Spinal cord (tissue), 10 donors: ENCODE results near the gene PHKB. TPM values are rescaled to one million over a fixed set of nuclear protein-coding genes. Genes with fewer than 3 reads are reported as not detected.

Experiments used
- DNase-seq, 6 donors: peaks; one replicate each; pipeline versions ENCODE4 v3.0.0 to v3.0.0-alpha.2; 2013 to 2015; ENCODE audit warnings: low spot score in 6 of 6, low read depth in 4 of 6
- H3K27ac ChIP-seq: one replicate; pipeline ENCODE4 v1.5.1; 2013; ENCODE audit warnings: low read depth, low read length, control low read depth
- H3K27me3 ChIP-seq: one replicate; pipeline ENCODE4 v1.6.1; 2013; ENCODE audit warnings: low read length; ENCODE audit not compliant: control insufficient read depth, insufficient read depth
- H3K36me3 ChIP-seq: one replicate; pipeline ENCODE4 v1.6.1; 2013; ENCODE audit warnings: low read length; ENCODE audit not compliant: control insufficient read depth, insufficient read depth
- H3K4me1 ChIP-seq: one replicate; pipeline ENCODE4 v1.6.1; 2013; ENCODE audit warnings: low read length; ENCODE audit not compliant: control insufficient read depth, insufficient read depth
- H3K4me3 ChIP-seq: one replicate; pipeline ENCODE4 v1.5.1; 2013; ENCODE audit warnings: low read depth, low read length, control low read depth
- H3K9me3 ChIP-seq: one replicate; pipeline ENCODE4 v1.6.1; 2013; ENCODE audit warnings: low read length; ENCODE audit not compliant: control insufficient read depth, insufficient read depth
- WGBS: methylation state at CpG from one replicate; pipeline ENCODE4 v1.1.5; 2013; ENCODE audit warnings: missing lambda C conversion rate; ENCODE audit not compliant: insufficient coverage; 5-methylcytosine and 5-hydroxymethylcytosine counted together
- polyA plus RNA-seq, 2 donors: library from polyadenylated mRNA; unstranded; fragments of 120-200 nt; gene quantifications; one replicate each; pipeline ENCODE4 v1.2.1, GENCODE V29; 2013; ENCODE audit not compliant: insufficient read length in 2 of 2
- total RNA-seq, 2 donors: library from RNA; depleted of rRNA in 1 of 2; stranded (reverse); fragments of 120-200 nt in 1 of 2; fragments of >200 nt in 1 of 2; gene quantifications; one replicate each; pipeline versions ENCODE4 v1.2.3 to v1.2.4, GENCODE V29; 2013 to 2014
- donor health status: healthy.

PHKB gene
- total and polyA plus RNA-seq, 4 donors, result 78.5 to 141 (median 85.6) TPM

DNA sequence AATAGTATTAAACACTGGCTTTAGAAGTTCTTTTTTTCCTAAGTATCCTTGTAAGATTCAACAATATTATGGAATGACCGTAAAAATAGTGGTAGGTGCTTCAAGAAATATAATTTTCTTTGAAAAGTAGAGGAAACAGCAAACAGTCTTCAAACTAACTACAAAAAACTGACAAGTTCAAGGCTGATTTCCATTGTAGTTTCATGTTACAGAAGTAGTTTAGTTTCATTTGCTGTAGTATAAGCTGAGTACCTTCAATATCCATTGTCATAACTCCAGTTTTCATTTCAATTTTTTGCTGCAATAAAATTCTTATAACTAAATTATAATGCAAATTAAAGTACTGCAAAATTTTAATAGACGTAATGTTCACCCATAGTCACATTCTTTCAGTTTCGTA is 19.3 kb downstream of the PHKB start:
- DNase-seq, result no peak
- Histone ChIP-seq H3K36me3 (no peaks in the 10 kb centered on the region), H3K4me3 (no peak overlapping the region), H3K4me1 (no peaks in the 10 kb centered on the region), H3K9me3 (no peaks in the 10 kb centered on the region), H3K27me3 (no peaks in the 10 kb centered on the region), H3K27ac (no peak overlapping the region)
- WGBS, result no CpG with 5 or more reads among the region's 3 CpGs

DNA sequence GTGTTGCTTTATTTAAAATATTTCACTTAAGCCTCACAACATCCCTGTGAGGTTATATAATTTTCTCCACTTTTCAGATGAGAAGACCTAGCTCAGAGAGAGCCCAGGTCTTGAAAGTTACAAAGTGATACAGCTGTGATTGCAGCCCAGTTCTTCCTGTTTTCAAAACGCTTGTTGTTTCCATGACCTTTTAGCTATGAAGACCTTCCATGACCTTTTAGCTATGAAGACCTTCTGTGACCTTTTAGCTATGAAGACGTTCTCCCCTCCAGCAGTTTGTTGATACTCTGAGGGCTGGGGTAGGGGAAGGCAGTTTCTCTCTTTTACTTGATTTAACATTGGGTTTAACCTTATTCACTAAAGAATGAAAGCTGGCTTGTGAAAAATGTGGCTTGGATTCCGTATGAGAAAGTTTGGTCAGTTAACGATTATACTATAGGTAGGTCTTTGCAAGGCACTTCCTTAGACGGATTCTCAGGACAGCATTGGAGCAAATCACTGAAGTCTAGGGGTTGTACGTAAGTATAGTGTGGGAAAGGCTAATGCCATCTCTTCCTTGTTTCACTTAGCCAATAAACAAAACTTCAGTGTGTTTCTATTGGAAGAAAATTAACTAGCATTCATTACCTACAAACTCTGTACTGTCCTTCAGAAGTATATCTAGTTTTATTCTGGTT is 20.7 kb downstream of the PHKB start:
- no peaks in the 10 kb centered on the region for H3K9me3 ChIP-seq
- WGBS, result 81% methylated on average over 3 of the region's 6 CpGs
- DNase-seq, result no peak
- H3K27me3 ChIP-seq, result no peaks in the 10 kb centered on the region
- no peaks in the 10 kb centered on the region for H3K4me1 ChIP-seq
- no peak overlapping the region for H3K4me3 ChIP-seq
- H3K27ac ChIP-seq, result no peak overlapping the region
- H3K36me3 ChIP-seq, result no peaks in the 10 kb centered on the region

GRCh38 chr16:47483616-47484015 is 22.5 kb downstream of the PHKB start:
- H3K9me3 ChIP-seq, result no peaks in the 10 kb centered on the region
- WGBS, result no CpG with 5 or more reads among the region's 2 CpGs
- H3K4me1 ChIP-seq, result no peaks in the 10 kb centered on the region
- no peak overlapping the region for H3K4me3 ChIP-seq
- DNase-seq, result no peak
- no peak overlapping the region for H3K27ac ChIP-seq
- H3K36me3 ChIP-seq, result no peaks in the 10 kb centered on the region
- no peaks in the 10 kb centered on the region for H3K27me3 ChIP-seq

DNA sequence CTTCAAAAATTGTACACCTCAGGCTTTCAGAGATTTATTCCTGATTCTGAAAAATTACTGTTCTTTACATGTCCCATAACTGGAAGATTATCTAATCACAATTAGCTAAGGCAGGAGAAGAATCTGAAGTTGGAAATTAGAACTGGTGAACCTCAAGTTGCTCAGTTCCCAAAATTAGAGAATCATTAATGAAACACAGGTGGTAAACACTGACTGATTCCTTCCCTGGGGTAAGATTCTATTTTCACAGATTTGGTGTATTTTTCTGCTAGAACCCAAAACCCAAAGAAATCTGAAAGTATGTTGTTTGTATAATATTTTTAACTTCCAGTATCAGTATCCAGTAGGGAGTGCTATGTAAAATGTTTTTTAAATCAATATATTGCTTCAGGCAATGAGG is 25.7 kb downstream of the PHKB start:
- Histone ChIP-seq H3K9me3 (peaks cover 13% of the 10 kb centered on the region), H3K27ac (no peak overlapping the region), H3K4me1 (no peaks in the 10 kb centered on the region), H3K36me3 (no peaks in the 10 kb centered on the region), H3K4me3 (no peak overlapping the region), H3K27me3 (no peaks in the 10 kb centered on the region)
- no peak for DNase-seq

DNA sequence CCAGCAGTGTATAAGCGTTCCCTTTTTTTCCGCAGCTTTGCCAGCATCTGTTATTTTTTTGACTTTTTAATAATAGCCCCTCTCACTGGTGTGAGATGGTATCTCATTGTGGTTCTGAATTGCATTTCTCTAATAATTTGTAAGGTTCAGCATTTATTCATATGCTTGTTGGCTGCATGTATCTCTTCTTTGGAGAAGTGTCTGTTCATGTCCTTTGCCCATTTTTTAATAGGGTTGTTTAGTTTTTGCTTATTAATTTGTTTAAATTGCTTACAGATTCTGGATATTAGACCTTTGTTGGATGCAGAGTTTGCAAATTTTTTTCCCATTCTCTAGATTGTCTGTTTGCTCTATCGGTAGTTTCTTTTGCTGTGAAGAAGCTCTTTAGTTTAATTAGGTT is 26.9 kb downstream of the PHKB start:
- Histone ChIP-seq H3K27ac (no peak overlapping the region), H3K4me1 (no peaks in the 10 kb centered on the region), H3K4me3 (no peak overlapping the region), H3K9me3 (peaks cover 15% of the 10 kb centered on the region), H3K36me3 (no peaks in the 10 kb centered on the region), H3K27me3 (no peaks in the 10 kb centered on the region)
- WGBS, result no CpG with 5 or more reads among the region's 3 CpGs
- DNase-seq, result no peak

DNA sequence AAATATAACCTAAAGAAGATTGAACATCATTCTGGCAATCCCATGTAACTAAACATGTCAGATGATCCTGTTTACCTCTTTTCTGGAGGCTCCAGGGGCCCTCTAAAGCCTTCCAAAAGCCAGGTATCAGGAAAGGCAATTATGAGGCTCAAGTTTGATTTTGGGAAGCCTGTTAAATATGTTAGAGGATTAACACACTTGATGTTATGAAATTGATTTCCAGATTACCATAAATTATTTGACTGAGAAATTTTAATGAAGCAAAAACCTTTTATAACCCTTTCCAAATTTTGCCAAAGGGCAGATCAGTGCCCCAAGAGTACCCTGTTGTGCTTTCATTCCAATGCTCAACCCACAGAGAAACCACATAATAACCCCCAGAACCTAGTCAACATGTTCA is 29.3 kb downstream of the PHKB start:
- Histone ChIP-seq H3K4me3 (no peak overlapping the region), H3K36me3 (no peaks in the 10 kb centered on the region), H3K27ac (no peak overlapping the region), H3K9me3 (peaks cover 15% of the 10 kb centered on the region), H3K4me1 (no peaks in the 10 kb centered on the region), H3K27me3 (no peaks in the 10 kb centered on the region)
- DNase-seq, result no peak

DNA sequence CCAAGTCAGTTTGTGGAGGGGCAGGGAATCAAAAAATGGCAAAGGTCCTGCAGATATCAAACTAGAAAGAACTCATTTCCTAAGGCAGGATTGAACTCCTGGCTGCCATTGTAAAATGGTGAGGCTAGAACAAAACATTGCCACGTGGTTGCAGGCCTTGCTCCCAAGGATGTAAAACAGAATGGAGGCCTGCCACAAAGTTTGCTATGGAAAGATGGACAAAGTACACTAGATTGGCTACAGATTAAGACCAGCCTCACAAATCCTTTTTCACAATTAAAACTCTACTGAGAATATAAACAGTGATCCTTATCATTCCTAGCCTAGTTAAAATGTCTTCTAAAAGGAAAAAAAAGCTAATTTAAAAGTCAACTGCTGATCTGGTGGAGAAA is 30.9 kb downstream of the PHKB start:
- H3K27ac ChIP-seq, result no peak overlapping the region
- no peaks in the 10 kb centered on the region for H3K4me1 ChIP-seq
- WGBS, result no CpG with 5 or more reads among the region's 1 CpG
- H3K36me3 ChIP-seq, result no peaks in the 10 kb centered on the region
- H3K9me3 ChIP-seq, result peaks cover 15% of the 10 kb centered on the region
- no peak for DNase-seq
- H3K27me3 ChIP-seq, result no peaks in the 10 kb centered on the region
- H3K4me3 ChIP-seq, result no peak overlapping the region

DNA sequence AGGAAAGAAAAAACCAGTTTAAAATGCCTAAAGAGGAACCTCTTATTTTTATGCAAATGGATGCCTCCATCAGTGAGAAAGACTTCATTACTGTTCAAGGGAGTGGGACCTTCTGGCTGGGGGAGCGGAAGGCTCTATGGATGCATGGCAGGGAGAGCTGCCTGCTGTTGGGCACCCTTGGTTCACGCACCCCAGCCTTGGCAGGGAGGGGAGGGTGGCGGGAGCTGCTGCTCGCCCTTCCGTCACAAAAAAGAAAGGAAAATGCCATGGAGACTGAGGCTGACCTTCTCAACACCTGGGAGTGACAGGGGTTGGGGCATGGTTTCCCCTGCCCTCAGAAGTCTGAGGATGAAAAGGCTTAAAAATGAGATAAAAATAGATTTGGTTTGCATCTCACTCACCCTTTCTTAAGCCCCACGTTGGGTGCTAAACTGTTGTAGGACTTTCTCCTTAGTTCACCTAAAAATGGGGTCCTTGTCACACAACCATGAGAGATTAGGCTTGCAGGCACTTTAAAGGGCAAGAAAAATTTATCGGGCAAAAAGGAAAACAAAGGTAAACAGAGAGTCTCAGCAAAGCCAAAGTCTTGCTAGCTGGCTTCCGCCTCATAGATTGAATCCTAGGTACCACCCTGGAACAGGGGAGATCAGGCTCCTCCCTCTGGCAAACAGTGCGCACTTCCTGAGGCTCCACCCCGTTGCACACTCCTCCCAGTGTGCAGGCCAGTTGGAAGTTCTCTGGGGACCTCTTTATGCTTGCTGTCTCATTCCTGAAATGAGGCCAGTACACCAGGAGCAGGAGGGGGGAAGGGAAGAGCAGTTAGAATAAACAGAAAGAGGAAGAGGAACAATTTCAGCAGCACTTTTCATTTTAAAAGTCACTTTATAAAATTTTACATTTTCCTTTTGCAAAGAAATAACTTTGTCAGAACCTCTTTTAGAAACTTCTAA is 31.6 kb downstream of the PHKB start:
- Histone ChIP-seq H3K9me3 (peaks cover 15% of the 10 kb centered on the region), H3K27ac (no peak overlapping the region), H3K27me3 (no peaks in the 10 kb centered on the region), H3K4me3 (no peak overlapping the region), H3K4me1 (no peaks in the 10 kb centered on the region), H3K36me3 (no peaks in the 10 kb centered on the region)
- WGBS, result 95% methylated on average over 9 of the region's 10 CpGs
- DNase-seq, result peak in 1 of 6 donors; percentile 8

GRCh38 chr16:47493381-47494337 is 32.5 kb downstream of the PHKB start:
- Histone ChIP-seq H3K36me3 (peaks cover 3% of the 10 kb centered on the region), H3K4me1 (no peaks in the 10 kb centered on the region), H3K27me3 (no peaks in the 10 kb centered on the region), H3K27ac (no peak overlapping the region), H3K9me3 (peaks cover 15% of the 10 kb centered on the region), H3K4me3 (no peak overlapping the region)
- no peak for DNase-seq
- WGBS, result 100% methylated on average over 1 of the region's 9 CpGs
